Motor neuron (in vitro differentiated cells): ENCODE measurements around the gene NELFA. TPM values are rescaled to one million over a fixed set of nuclear protein-coding genes. Genes with fewer than 3 reads are reported as not detected.
A peak's percentile ranks its signal among the peaks of the same experiment; 100 is the strongest.

Experiments used
- ATAC-seq, 8 experiments: fragments of 200-7000 bp; cut with Tn5 transposase; replicated peaks in 6 of 8; 2 replicates each; pipeline ENCODE4 v1.8.0; 2021; ENCODE audit warnings: mild to moderate bottlenecking in 8 of 8, moderate library complexity in 8 of 8
- H3K27ac ChIP-seq, 2 donors: fragments of 250-450 bp; sonication (Bioruptor Pico); 2 replicates each; pipeline ENCODE4 v1.9.0; 2021; ENCODE audit warnings: antibody characterized with exemption in 2 of 2, mild to moderate bottlenecking in 2 of 2, moderate library complexity in 1 of 2
- H3K4me1 ChIP-seq, 2 donors: fragments of 250-450 bp; sonication (Bioruptor Pico); replicated peaks in 1 of 2; 2 replicates each; pipeline ENCODE4 v1.6.1; 2021; ENCODE audit warnings: antibody characterized with exemption in 2 of 2, mild to moderate bottlenecking in 2 of 2, moderate library complexity in 1 of 2
- H3K4me3 ChIP-seq, 5 donors: fragments of 250-450 bp; sonication (Bioruptor Pico); 2 replicates each; pipeline ENCODE4 v1.9.0; 2021; ENCODE audit warnings: antibody characterized with exemption in 5 of 5, mild to moderate bottlenecking in 5 of 5, moderate library complexity in 4 of 5
- WGBS, 10 experiments: fragments of 450-650 bp; shearing (Covaris generic); methylation state at CpG; one replicate each; pipeline ENCODE4 v1.0.0; 2022; 5-methylcytosine and 5-hydroxymethylcytosine counted together
- in situ Hi-C, 9 experiments: fragments of 400-800 bp; cut with MboI; loops; one replicate each; pipeline ENCODE4 v1.15.0; 2021; ENCODE audit warnings: low sequenced_read_pairs in 9 of 9, low pct_unique_long_range_greater_than_20kb in 2 of 9; ENCODE audit not compliant: unreplicated experiment in 9 of 9
- total RNA-seq, 8 experiments: library from RNA; unstranded; fragments of 300-600 nt; gene quantifications; 2 replicates each; pipeline versions ENCODE4 v1.2.3 to v1.2.4, GENCODE V29; 2022

The NELFA gene
- total RNA-seq, result 10 to 100 TPM; 16.9 to 34.9 (median 27.9) TPM

DNA sequence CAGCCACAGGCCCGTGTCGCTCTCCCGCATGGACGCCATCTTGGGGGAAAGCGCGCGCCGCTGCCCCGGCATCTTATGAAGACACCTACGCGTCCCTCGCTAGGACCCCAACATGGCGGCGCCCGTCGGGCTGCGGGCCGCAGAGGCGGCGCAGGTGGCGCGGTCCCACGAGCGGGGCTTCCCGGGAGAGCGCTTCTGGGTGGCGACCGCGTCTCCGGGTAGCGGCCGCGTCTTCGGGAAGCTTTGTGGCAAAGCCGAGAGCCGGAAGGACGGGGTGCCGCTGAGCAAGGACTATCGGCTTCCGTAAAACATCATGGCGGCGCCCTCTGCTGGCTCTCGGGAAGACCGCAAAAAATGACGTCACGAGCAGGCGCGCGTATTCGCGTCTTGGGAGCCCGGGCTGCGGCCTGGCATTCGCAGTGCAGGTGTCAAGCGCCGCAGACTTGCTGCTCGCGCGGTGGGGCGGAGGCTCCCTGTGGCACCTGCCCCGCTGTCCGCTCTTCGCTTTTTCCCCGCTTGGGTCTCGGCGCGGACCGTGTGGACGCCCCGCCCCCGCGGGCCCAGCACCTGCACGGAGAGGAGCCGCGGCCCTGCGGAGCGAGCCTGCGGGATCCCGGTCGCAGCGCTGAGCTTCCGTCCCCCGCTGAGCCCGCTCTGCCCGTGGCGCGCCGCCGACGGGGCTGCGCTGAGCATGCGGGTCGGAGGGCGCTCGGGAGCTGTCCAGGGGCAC, at the start of gene NELFA:
Gene NELFA, minus strand, starts transcription at position 54 of the 730 bp plus-strand sequence. Its CDS starts 15 bp downstream, at position 39.
- in situ Hi-C loops, result no loop called here
- H3K27ac ChIP-seq, result peak within 1 kb of the TSS; percentile 100
- H3K4me3 ChIP-seq, result peak within 1 kb of the TSS; percentile 82 to 99 (median 93)
- peaks cover 8 to 18% of the 10 kb centered on the region in 2 donors for H3K4me1 ChIP-seq
- WGBS, 10 experiments, result 0 to 7% (median 2%) methylated on average over 3 to 12 of the region's 95 CpGs; no CpG with 5 or more reads in 5 of the 10 experiments
- peak; percentile 80 to 88 (median 85) for ATAC-seq

DNA sequence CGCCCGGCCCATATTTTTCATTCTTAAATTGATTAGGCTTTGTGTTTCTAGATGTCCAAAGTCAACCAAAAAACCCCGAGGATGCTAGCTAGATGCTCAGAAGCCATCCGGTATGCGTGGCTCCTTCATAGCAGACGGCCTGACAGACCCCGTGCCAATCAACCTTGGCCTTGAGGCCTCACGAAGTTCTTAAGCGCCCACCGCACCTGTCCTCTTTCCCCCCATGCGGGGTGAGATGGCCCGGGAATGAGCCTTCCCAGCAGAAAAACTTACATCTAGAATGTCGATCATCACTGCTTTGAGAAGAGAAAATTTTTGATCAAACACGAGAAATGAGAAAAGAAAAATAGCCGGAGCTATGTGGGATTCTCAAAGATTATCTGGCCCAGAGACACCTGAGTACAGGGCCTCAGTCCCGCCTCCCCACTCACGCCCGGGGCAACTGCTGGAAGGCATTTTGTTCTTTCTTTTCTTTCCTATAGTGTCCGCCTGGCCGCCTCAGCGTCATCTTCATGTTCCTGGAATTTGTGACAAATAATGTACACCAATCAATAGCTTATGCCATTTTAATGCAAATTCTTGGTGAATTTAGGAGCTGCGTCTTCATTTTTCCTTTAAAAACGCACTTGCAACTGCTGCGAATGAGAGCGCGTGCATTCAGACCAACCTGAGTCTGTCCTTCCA, 48.8 kb upstream of the NELFA start:
- Histone ChIP-seq H3K4me1 (peaks cover 18 to 23% of the 10 kb centered on the region in 2 donors), H3K27ac (peak overlapping the region; percentile 95 to 97), H3K4me3 (peak overlapping the region; percentile 73 to 99 (median 76))
- ATAC-seq, result no peak
- 31 to 90% (median 67%) methylated on average over 1 to 19 of the region's 26 CpGs; no CpG with 5 or more reads in 1 of the 10 experiments for WGBS, 10 experiments
- in situ Hi-C loops, result no loop called here

DNA sequence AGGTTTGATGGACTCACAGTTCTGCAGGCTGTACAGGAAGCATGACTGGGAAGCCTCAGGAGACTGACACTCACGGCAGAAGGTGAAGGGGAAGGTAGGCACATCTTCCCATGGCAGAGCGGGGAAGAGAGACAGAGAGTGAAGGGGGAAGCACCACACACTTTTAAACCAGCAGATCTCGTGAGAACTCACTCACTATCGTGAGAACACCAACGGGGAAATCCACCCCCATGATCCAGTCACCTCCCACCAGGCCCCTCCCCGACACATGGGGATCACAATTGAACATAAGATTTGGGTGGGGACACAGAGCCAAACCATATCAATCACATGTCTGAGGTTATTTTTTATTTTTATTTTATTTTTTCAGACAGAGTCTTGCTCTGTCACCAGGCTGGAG, 45.4 kb upstream of the NELFA start:
- peaks cover 6 to 8% of the 10 kb centered on the region in 2 donors for H3K4me1 ChIP-seq
- H3K4me3 ChIP-seq, result no peak overlapping the region
- no peak for ATAC-seq
- in situ Hi-C loops, result no loop called here
- no peak overlapping the region for H3K27ac ChIP-seq
- WGBS, 10 experiments, result 27 to 100% (median 80%) methylated on average over 1 to 5 of the region's 6 CpGs; no CpG with 5 or more reads in 3 of the 10 experiments

DNA sequence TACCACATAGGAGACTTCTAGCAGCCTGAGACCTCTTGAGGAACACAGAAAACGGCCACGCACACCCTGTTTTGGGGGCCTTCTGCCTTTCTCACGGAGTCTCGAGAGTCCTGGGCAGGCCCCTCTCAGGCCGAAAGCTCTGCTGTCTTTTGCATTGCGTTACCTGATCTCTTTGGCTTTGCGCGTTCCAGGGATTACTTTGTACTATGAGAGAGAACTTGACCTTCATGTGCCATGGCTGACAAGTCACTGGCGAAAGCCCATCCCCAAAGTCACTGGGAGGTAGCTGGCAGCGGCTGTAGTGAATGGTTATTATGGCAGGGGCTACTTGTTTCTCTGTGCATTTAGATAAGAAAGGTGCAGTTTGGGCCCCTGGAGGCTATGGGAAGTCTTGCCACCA, 42.3 kb upstream of the NELFA start:
- in situ Hi-C loops, result no loop called here
- Histone ChIP-seq H3K27ac (no peak overlapping the region), H3K4me3 (no peak overlapping the region), H3K4me1 (no peaks in the 10 kb centered on the region)
- WGBS, 10 experiments, result 20 to 93% (median 64%) methylated on average over 2 to 6 of the region's 10 CpGs; no CpG with 5 or more reads in 4 of the 10 experiments
- ATAC-seq, result no peak

DNA sequence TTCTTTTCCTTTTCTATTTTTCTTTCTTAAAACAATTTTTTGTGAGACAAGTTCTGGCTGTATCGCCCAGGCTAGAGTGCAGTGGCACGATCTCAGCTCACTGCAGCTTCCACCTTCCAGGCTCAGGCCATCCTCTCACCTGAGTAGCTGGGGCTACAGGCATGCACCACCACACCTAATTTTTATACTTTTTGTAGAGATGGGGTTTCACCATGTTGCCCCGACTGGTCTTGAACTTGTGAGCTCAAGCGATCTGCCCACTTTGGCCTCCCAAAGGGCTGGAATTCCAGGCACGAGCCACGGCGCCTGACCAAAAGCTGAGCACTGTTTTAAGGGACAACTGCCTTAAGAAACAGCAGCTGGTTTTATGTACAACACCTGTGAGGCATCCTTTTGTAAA, 41.0 kb upstream of the NELFA start:
- Histone ChIP-seq H3K27ac (no peak overlapping the region), H3K4me3 (no peak overlapping the region), H3K4me1 (no peaks in the 10 kb centered on the region)
- ATAC-seq, result no peak
- 47 to 100% (median 81%) methylated on average over 1 to 6 of the region's 7 CpGs; no CpG with 5 or more reads in 3 of the 10 experiments for WGBS, 10 experiments
- in situ Hi-C loops, result no loop called here

DNA sequence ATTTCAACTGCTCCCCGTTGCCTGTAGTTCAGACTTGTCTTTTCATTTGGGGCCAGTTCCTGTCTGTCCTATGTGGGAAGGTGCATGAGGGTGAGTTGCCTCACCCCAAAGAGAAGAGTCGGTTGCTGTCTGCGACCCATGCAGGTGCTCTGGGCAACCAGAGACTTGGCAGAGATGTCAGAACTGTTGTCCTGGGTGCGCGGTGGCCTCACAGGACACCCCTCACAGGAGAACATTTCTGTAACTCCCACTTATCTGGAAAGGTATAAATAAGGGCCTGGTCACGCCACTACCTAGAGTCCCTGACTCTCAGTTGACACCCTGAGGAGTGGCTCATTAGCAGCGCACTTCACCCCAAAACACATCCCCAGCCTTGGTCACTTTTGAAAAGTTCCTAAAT, 40.6 kb upstream of the NELFA start:
- H3K27ac ChIP-seq, result no peak overlapping the region
- WGBS, 10 experiments, result 40 to 100% (median 99%) methylated on average over 1 to 7 of the region's 7 CpGs; no CpG with 5 or more reads in 2 of the 10 experiments
- H3K4me1 ChIP-seq, result no peaks in the 10 kb centered on the region
- H3K4me3 ChIP-seq, result no peak overlapping the region
- no peak for ATAC-seq
- in situ Hi-C loops, result no loop called here

DNA sequence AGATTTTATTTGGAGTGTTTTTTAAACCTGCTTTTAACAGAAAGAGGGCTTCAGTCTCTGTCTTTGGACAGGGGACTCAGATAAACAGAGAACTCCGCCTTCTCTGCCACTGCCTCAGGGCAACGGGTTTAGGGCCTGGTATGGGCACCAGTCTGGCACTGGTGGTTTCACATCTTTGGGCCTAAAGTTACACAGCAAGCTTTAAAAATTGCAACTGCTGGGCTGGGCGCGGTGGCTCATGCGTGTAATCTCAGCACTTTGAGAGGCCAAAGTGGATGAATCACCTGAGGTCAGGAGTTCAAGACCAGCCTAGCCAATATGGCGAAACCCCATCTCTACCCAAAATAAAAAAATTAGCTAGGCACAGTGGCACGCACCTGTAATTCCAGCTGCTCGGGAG, 40.1 kb upstream of the NELFA start:
- no peak overlapping the region for H3K4me3 ChIP-seq
- ATAC-seq, result no peak
- in situ Hi-C loops, result no loop called here
- H3K4me1 ChIP-seq, result no peaks in the 10 kb centered on the region
- WGBS, 10 experiments, result 67 to 94% (median 90%) methylated on average over 1 to 7 of the region's 8 CpGs; no CpG with 5 or more reads in 2 of the 10 experiments
- H3K27ac ChIP-seq, result no peak overlapping the region

DNA sequence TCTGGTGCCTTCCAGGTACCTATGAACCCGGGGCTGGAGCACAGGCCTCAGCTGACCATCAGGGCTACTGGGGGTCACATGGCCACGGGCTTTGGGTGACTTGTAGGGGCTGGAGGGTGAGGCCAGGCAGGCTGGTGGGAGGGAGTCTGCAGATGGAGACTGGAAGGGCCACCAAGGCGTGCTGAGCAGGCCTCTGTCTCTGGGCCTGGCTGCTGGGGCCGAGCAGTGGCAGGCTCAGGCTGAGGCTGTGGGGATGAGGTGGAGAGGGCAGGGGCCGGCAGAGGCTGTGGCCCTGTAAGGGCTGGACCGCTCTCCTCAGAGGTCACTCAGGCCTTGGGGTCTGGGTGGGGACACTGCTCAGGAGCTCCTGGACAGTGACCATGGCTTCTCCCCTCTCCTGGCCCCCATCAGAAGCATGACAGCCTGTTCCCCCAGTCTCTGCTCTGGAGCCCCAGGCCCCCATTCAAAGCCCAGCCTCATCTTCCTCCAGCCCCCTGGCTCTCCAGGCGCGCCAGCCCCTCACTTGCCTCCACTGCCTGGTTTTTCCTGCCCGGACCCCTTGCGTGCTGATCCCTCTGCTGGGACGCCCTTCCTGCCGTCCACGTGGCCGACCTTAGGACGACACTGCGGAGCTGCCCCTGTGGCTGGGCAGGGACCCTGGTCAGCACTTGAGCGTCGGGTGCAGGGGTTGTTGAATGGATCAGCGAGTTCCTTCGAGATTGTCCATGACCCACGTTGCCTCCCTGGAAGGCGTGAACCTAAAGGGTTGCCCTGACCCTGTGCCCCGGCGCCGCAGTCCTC, 39.2 kb upstream of the NELFA start:
- H3K4me3 ChIP-seq, result no peak overlapping the region
- peaks cover 0 to 3% of the 10 kb centered on the region in 2 donors for H3K4me1 ChIP-seq
- peak in 1 of 8 experiments; percentile 14 for ATAC-seq
- WGBS, 10 experiments, result 86 to 100% (median 87%) methylated on average over 3 to 11 of the region's 25 CpGs; no CpG with 5 or more reads in 7 of the 10 experiments
- in situ Hi-C loops, result no loop called here
- H3K27ac ChIP-seq, result no peak overlapping the region

DNA sequence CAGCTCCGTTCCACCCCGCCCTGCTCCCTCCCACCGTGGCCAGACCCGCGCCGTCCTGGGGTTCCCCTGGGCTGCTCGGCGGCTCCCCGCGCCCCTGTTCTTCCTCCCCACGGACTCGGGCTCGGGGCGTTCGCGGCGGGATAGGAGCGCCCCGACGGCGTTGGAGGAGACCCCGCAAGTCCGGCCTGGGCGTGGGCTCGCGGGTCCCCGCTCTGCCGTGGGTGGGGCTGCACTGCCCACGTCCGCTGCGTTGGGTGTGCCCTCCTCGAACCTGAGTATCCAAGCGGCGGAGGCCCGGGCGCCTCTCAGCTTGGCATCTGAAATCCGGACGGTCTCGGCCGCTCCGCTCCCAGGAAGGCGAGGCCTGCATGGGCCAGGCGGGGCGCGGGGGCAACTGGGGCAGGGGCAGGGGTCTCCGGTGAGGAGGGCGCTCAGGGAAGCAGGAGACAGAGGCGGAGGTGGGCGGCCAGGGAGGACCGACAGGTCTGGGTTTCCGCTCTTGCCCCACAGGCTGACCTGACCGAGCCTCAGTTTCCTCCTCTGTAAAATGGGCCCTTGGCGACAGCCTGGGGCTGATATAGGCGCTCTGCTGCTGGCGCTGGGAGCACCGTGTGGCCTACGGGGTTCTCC, 38.4 kb upstream of the NELFA start:
- 100% methylated on average over 2 of the region's 57 CpGs; no CpG with 5 or more reads in 9 of the 10 experiments for WGBS, 10 experiments
- ATAC-seq, result no peak

DNA sequence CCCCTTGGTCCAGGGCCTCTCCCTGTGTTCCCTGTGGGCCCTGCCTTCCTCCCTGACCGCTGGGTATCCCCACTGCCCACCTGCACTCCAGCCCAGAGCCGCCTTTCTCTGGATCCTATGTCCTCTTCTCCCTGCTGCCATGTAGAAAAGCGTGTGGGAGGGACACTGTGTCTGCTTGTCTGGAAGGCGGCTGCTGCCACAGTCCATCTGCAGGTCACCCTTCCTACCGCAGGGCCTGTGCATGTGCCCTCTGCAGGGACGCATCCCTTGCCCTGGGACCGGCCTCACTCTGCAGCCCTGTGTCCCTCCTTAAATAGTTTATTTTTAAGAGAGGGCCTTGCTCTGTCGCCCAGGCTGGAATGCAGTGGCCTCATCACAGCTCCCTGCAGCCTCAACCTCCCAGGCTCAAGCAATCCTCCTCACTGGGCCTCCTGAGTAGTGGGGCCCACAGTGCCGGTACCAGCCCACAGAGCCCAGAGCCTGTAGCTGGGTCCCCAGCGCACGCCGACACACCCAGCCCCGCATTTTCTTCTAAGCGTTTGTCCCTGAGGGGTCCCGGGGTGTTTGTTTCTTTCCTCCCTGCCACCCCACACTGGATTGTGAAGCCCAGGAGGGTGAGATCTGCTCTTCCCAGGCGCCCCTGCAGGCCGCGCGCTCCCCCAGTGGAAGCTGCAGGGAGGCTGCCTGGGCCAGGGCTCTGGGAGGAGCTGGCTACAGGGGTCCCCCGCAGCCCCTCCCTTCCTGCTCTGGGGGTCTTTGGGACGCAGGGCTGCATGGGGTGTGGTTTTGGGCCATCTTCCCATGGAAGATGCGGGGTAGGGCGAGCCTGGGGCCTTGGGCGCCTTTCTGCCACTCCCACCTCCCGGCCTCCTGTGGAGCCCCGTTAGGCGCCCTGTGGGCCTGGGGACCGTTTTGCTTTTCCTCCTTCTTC, 37.5 kb upstream of the NELFA start:
- no peak overlapping the region for H3K4me3 ChIP-seq
- no peak overlapping the region for H3K27ac ChIP-seq
- in situ Hi-C loops, result no loop called here
- ATAC-seq, result no peak
- peaks cover 0 to 4% of the 10 kb centered on the region in 2 donors for H3K4me1 ChIP-seq
- 70 to 100% (median 96%) methylated on average over 1 to 9 of the region's 28 CpGs; no CpG with 5 or more reads in 4 of the 10 experiments for WGBS, 10 experiments

More for the DNA sequence above, 38.4 kb upstream of the NELFA start:
- Histone ChIP-seq H3K27ac (no peak overlapping the region), H3K4me3 (no peak overlapping the region), H3K4me1 (peaks cover 0 to 4% of the 10 kb centered on the region in 2 donors)
- in situ Hi-C loops, result no loop called here

DNA sequence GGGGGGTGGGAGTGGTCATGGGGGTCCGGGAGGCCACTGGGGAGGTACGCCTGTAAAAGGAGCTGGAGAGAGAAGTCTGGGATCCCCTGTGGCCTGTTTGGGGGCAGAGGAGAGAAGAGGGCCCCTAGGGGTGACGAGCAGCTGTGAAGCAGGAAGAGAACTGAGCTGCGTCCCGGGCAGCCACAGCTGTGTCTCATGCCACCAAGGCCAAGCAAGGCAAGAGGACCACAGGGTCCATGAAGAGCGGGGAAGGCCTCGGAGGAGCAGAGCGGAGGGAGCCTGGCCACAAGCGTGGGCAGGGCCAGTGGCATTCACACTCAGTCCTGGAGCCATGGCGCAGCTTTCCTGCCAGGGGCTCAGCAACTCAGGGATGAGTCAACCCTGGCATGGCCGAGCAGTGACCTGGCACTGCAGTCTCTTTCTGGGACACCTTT, 36.8 kb upstream of the NELFA start:
- no peak for ATAC-seq
- peaks cover 0 to 4% of the 10 kb centered on the region in 2 donors for H3K4me1 ChIP-seq
- H3K27ac ChIP-seq, result no peak overlapping the region
- in situ Hi-C loops, result no loop called here
- H3K4me3 ChIP-seq, result no peak overlapping the region
- 80 to 100% methylated on average over 1 of the region's 11 CpGs; no CpG with 5 or more reads in 8 of the 10 experiments for WGBS, 10 experiments
